Transverse colon (tissue), 4 donors: ENCODE data around the gene PPM1H. TPM values are rescaled to one million over a fixed set of nuclear protein-coding genes. Genes with fewer than 3 reads are reported as not detected.

ENCODE experiments used
- DNase-seq: peaks from one replicate; pipeline ENCODE4 v3.0.0-alpha.2; 2019
- H3K27ac ChIP-seq, 4 donors: fragments of 200-600 bp; sonication (generic); 2 replicates each; pipeline ENCODE4 v1.5.1; 2016 to 2018; ENCODE audit warnings: inconsistent platforms in 4 of 4
- H3K27me3 ChIP-seq: fragments of 200-600 bp; sonication (generic); 2 replicates; pipeline ENCODE4 v1.5.1; 2017; ENCODE audit warnings: inconsistent platforms
- H3K36me3 ChIP-seq, 4 donors: fragments of 200-600 bp; sonication (generic); 2 replicates each; pipeline ENCODE4 v1.5.1; 2017 to 2019; ENCODE audit warnings: inconsistent platforms in 4 of 4
- H3K4me1 ChIP-seq, 4 donors: fragments of 200-600 bp; sonication (generic); 2 replicates each; pipeline ENCODE4 v1.5.1; 2017 to 2020; ENCODE audit warnings: inconsistent platforms in 4 of 4
- H3K4me3 ChIP-seq, 4 donors: fragments of 200-600 bp; sonication (generic); 1 replicate in 1 of 4; 2 replicates in 3 of 4; pipeline versions ENCODE4 v1.5.1 to v1.6.1; 2017 to 2019; ENCODE audit warnings: inconsistent platforms in 4 of 4
- H3K9me3 ChIP-seq, 2 donors: fragments of 200-600 bp; sonication (generic); 2 replicates each; pipeline ENCODE4 v1.5.1; 2017 to 2019; ENCODE audit warnings: inconsistent platforms in 2 of 2
- EP300 ChIP-seq: sonication (generic); formaldehyde crosslinking; IDR thresholded peaks from one replicate; pipeline ENCODE4 v1.6.1; 2017; ENCODE audit warnings: antibody characterized with exemption, low read depth
- POLR2A ChIP-seq: fragments of 450-650 bp; IDR thresholded peaks from one replicate; pipeline ENCODE4 v1.6.1; 2016; ENCODE audit warnings: antibody characterized with exemption, mild to moderate bottlenecking, moderate library complexity
- POLR2AphosphoS5 ChIP-seq, 3 donors: sonication (generic); formaldehyde crosslinking; IDR thresholded peaks; one replicate each; pipeline ENCODE4 v1.6.1; 2016; ENCODE audit warnings: antibody characterized with exemption in 3 of 3
- WGBS, 2 donors: methylation state at CpG; one replicate each; pipeline ENCODE4 v1.1.5; 2018; ENCODE audit warnings: low coverage in 1 of 2; 5-methylcytosine and 5-hydroxymethylcytosine counted together
- in situ Hi-C, 4 donors: fragments of 200-750 bp; cut with MboI; loops; one replicate each; pipeline versions ENCODE4 v1.15.0 to v1.15.1; 2017; ENCODE audit warnings: low sequenced_read_pairs in 3 of 4, low pct_ligation_motif_present in 1 of 4, low pct_unique_long_range_greater_than_20kb in 1 of 4
- intact Hi-C: fragments of 100-400 bp; cut with DNase I; formaldehyde crosslinking; loops from one replicate; pipeline ENCODE4 v1.15.1; 2023; ENCODE audit warnings: low total_unique reads
- total RNA-seq, 4 donors: library from RNA; depleted of rRNA; stranded (reverse); fragments of >200 nt; gene quantifications; one replicate each; pipeline ENCODE4 v1.1.0, GENCODE V29; 2016
- TF ChIP-seq, protein P1 (sequence below), 5 experiments: fragments of 200-600 bp in 3 of 5; fragments of 450-650 bp in 2 of 5; sonication (generic) in 3 of 5; IDR thresholded peaks; 1 replicate in 2 of 5; 2 replicates in 3 of 5; pipeline ENCODE4 v1.5.1; 2016 to 2017; ENCODE audit warnings: antibody characterized with exemption in 5 of 5, inconsistent platforms in 3 of 5, mild to moderate bottlenecking in 2 of 5, moderate library complexity in 1 of 5

PPM1H gene
- total RNA-seq, 4 donors from 2014 or later = 0.37 to 3.2 (median 2.8) TPM

DNA sequence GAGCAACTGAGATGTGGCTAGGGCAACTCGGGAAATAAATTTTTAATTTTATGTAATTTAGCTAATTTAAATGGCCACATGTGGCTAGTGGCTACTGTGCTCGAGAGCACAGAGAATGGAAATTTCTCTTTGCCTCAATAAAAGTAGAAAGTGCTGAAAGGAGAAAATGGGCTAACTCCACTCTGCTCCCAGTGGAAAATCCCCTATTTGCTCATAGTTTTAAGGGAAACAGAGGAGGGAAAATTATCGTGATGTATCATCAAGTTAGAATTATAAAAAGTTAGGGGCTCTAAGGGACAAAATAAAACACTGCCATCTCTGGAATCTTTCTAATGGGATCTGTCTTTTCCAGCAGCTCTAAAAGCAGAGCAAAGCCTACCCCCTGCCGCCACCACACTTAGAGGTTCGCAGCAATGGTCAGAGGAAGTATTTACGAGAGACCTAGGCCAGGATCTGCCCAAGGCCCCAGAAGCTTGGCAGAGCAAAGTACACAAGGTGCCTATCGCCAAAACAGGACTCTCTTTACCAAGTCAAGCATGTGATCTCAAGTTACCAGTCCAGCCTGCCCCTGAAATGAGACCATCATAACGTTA lies 220.7 kb downstream of the PPM1H start:
- H3K4me3 ChIP-seq = no peak overlapping the region
- H3K9me3 ChIP-seq = no peaks in the 10 kb centered on the region
- intact Hi-C loops (no loop called here), in situ Hi-C loops (no loop called here)
- DNase-seq = no peak
- peaks cover 0 to 9% (median 0%) of the 10 kb centered on the region in 4 donors for H3K4me1 ChIP-seq
- H3K27ac ChIP-seq = no peak overlapping the region
- TF ChIP-seq, protein P1, sequence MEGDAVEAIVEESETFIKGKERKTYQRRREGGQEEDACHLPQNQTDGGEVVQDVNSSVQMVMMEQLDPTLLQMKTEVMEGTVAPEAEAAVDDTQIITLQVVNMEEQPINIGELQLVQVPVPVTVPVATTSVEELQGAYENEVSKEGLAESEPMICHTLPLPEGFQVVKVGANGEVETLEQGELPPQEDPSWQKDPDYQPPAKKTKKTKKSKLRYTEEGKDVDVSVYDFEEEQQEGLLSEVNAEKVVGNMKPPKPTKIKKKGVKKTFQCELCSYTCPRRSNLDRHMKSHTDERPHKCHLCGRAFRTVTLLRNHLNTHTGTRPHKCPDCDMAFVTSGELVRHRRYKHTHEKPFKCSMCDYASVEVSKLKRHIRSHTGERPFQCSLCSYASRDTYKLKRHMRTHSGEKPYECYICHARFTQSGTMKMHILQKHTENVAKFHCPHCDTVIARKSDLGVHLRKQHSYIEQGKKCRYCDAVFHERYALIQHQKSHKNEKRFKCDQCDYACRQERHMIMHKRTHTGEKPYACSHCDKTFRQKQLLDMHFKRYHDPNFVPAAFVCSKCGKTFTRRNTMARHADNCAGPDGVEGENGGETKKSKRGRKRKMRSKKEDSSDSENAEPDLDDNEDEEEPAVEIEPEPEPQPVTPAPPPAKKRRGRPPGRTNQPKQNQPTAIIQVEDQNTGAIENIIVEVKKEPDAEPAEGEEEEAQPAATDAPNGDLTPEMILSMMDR (IDR thresholded peaks at IDR 0.05) = no peak
- no peaks in the 10 kb centered on the region for H3K27me3 ChIP-seq
- 65 to 77% methylated on average over 5 to 8 of the region's 8 CpGs for WGBS, 2 donors
- no peaks in the 10 kb centered on the region for H3K36me3 ChIP-seq

- Histone ChIP-seq H3K4me3 (no peak overlapping the region), H3K27ac (no peak overlapping the region), H3K27me3 (no peaks in the 10 kb centered on the region), H3K4me1 (peaks cover 0 to 11% (median 0%) of the 10 kb centered on the region in 4 donors), H3K9me3 (no peaks in the 10 kb centered on the region), H3K36me3 (no peaks in the 10 kb centered on the region)
- intact Hi-C loops (no loop called here), in situ Hi-C loops (no loop called here)
- no peak for TF ChIP-seq POLR2AphosphoS5 (IDR thresholded peaks at IDR 0.05)
- no peak for TF ChIP-seq EP300
- TF ChIP-seq POLR2A = no peak
- TF ChIP-seq, protein P1 (IDR thresholded peaks at IDR 0.05) = no peak
- 94% methylated on average over 4 of the region's 4 CpGs; no CpG with 5 or more reads in 1 of the 2 donors for WGBS, 2 donors
- DNase-seq = no peak
Measured at GRCh38 chr12:62713723-62714122, 221.2 kb downstream of the PPM1H start.

- in situ Hi-C loops = no loop called here
- 76 to 82% methylated on average over 4 to 8 of the region's 8 CpGs for WGBS, 2 donors
- H3K9me3 ChIP-seq = no peaks in the 10 kb centered on the region
- H3K27ac ChIP-seq = no peak overlapping the region
- TF ChIP-seq, protein P1 (IDR thresholded peaks at IDR 0.05) = no peak
- TF ChIP-seq EP300 (no peak), POLR2AphosphoS5 (IDR thresholded peaks at IDR 0.05) (no peak), POLR2A (no peak)
- no peak overlapping the region for H3K4me3 ChIP-seq
- DNase-seq = no peak
- no peaks in the 10 kb centered on the region for H3K36me3 ChIP-seq
- H3K4me1 ChIP-seq = peaks cover 0 to 11% (median 0%) of the 10 kb centered on the region in 4 donors
- H3K27me3 ChIP-seq = no peaks in the 10 kb centered on the region
- intact Hi-C loops = no loop called here
Measured at GRCh38 chr12:62712681-62713573, 222.0 kb downstream of the PPM1H start.

GRCh38 chr12:62711631-62712241 lies 223.2 kb downstream of the PPM1H start:
- Histone ChIP-seq H3K27me3 (no peaks in the 10 kb centered on the region), H3K36me3 (no peaks in the 10 kb centered on the region), H3K4me1 (peaks cover 0 to 11% (median 0%) of the 10 kb centered on the region in 4 donors), H3K27ac (no peak overlapping the region), H3K4me3 (no peak overlapping the region), H3K9me3 (no peaks in the 10 kb centered on the region)
- intact Hi-C loops = no loop called here
- WGBS, 2 donors = 40 to 71% methylated on average over 1 to 10 of the region's 10 CpGs
- no peak for DNase-seq
- in situ Hi-C loops = no loop called here
- no peak for TF ChIP-seq POLR2AphosphoS5 (IDR thresholded peaks at IDR 0.05)
- no peak for TF ChIP-seq POLR2A
- TF ChIP-seq, protein P1 (IDR thresholded peaks at IDR 0.05) = no peak
- TF ChIP-seq EP300 = no peak
